GM12878 (cell line): ENCODE results near the gene AKR1B15.

Experiments used
- CHD2 ChIP-seq: IDR thresholded peaks from 2 replicates; pipeline ENCODE4 v1.6.1; 2011; ENCODE audit warnings: low read depth, low read length, improper control_type of control experiment, borderline replicate concordance
- CREB1 ChIP-seq: IDR thresholded peaks from 2 replicates; pipeline ENCODE4 v1.6.1; 2012; ENCODE audit warnings: low read depth, mild to moderate bottlenecking, inconsistent platforms
- CTCF ChIP-seq, 3 experiments: IDR thresholded peaks in 2 of 3; conservative IDR thresholded peaks in 1 of 3; 2 replicates each; pipeline ENCODE4 v1.5.1; 2011; ENCODE audit warnings: low read depth in 3 of 3, low read length in 3 of 3, mild to moderate bottlenecking in 3 of 3, control low read depth in 2 of 3, moderate library complexity in 2 of 3, inconsistent platforms in 1 of 3, mixed read lengths in 1 of 3; ENCODE audit not compliant: control insufficient read depth in 2 of 3, insufficient read depth in 1 of 3; ENCODE audit errors: extremely low read depth in 1 of 3
- ESRRA ChIP-seq: IDR thresholded peaks from 2 replicates; pipeline ENCODE4 v1.6.1; 2012; ENCODE audit warnings: mild to moderate bottlenecking, low read length, improper control_type of control experiment
- NFYA ChIP-seq: IDR thresholded peaks from 2 replicates; pipeline ENCODE4 v1.6.1; 2011; ENCODE audit warnings: low read depth, mild to moderate bottlenecking, low read length, improper control_type of control experiment, borderline replicate concordance
- POLR2A ChIP-seq: IDR thresholded peaks from 2 replicates; pipeline ENCODE4 v1.6.1; 2011; ENCODE audit warnings: low read depth, mild to moderate bottlenecking, low read length
- RAD21 ChIP-seq: IDR thresholded peaks from 2 replicates; pipeline ENCODE4 v1.6.1; 2011; ENCODE audit warnings: mild to moderate bottlenecking, low read depth, low read length, moderate library complexity; ENCODE audit not compliant: insufficient read depth
- SIN3A ChIP-seq: IDR thresholded peaks from 2 replicates; pipeline ENCODE4 v1.6.1; 2012; ENCODE audit warnings: low read depth, low read length, improper control_type of control experiment
- SREBF1 ChIP-seq: IDR thresholded peaks from 2 replicates; pipeline ENCODE4 v1.6.1; 2012; ENCODE audit warnings: mild to moderate bottlenecking, low read length
- SREBF2 ChIP-seq: IDR thresholded peaks from 2 replicates; pipeline ENCODE4 v1.6.1; 2012; ENCODE audit warnings: mild to moderate bottlenecking, low read length
- TCF12 ChIP-seq: IDR thresholded peaks from 2 replicates; pipeline ENCODE4 v1.6.1; 2011; ENCODE audit warnings: low read depth, mild to moderate bottlenecking, low read length
- YBX1 ChIP-seq: fragments of 450-650 bp; IDR thresholded peaks from 2 replicates; pipeline ENCODE4 v1.6.1; 2016; ENCODE audit warnings: antibody characterized with exemption
- ZNF384 ChIP-seq: IDR thresholded peaks from 2 replicates; pipeline ENCODE4 v1.6.1; 2012; ENCODE audit warnings: low read depth, mild to moderate bottlenecking, low read length, improper control_type of control experiment, borderline replicate concordance
- ZSCAN29 ChIP-seq: fragments of 450-650 bp; IDR thresholded peaks from 2 replicates; pipeline ENCODE4 v1.6.1; 2017; ENCODE audit warnings: mild to moderate bottlenecking, moderate library complexity

- TF ChIP-seq CTCF (IDR thresholded peaks at IDR 0.05 in 2 of 3, conservative IDR thresholded peaks at IDR 0.05 in 1 of 3; ENCODE audit: control insufficient read depth in 2 of 3, extremely low read depth in 1 of 3, insufficient read depth in 1 of 3, low read depth in 3 of 3, low read length in 3 of 3) (peak in 1 of 3 experiments; percentile 33; a peak in 2 of 6 replicates), POLR2A (no peak), CHD2 (no peak), NFYA (no peak), RAD21 (0 out of 2 replicates have a peak, but pooled peaks have one; percentile 12), SREBF1 (no peak), TCF12 (no peak), CREB1 (no peak), SREBF2 (no peak), ESRRA (no peak), YBX1 (no peak), SIN3A (no peak), ZSCAN29 (no peak), ZNF384 (no peak)
Measured at GRCh38 chr7:134612197-134612596, 63.3 kb downstream of the AKR1B15 start.
